ENCODE results near the gene TUT7. TPM values are rescaled to one million over a fixed set of nuclear protein-coding genes. Genes with fewer than 3 reads are reported as not detected.

TUT7 gene
- total and polyA plus RNA-seq, 4 donors, result 15.5 to 47.7 (median 26.2) TPM

- H3K27me3 ChIP-seq (ENCODE audit: control insufficient read depth in 3 of 3, insufficient read depth in 3 of 3, low read length in 2 of 3), result no peaks in the 10 kb centered on the region
- DNase-seq (peak in 2 of 3 donors; percentile 41 to 59), ATAC-seq (ENCODE audit: insufficient read depth, low FRiP score) (no peak)
- H3K4me1 ChIP-seq (ENCODE audit: control insufficient read depth in 5 of 5, insufficient read depth in 5 of 5, low read length in 5 of 5), result peaks cover 2 to 33% (median 6%) of the 10 kb centered on the region in 5 donors
- peaks cover 0 to 8% (median 2%) of the 10 kb centered on the region in 4 donors for H3K9me3 ChIP-seq (ENCODE audit: control insufficient read depth in 4 of 4, insufficient read depth in 3 of 4, low read length in 3 of 4)
- no peak overlapping the region for H3K27ac ChIP-seq (ENCODE audit: low read depth in 1 of 2, low read length in 1 of 2)
- peaks cover 0 to 7% (median 2%) of the 10 kb centered on the region in 4 donors for H3K36me3 ChIP-seq (ENCODE audit: control insufficient read depth in 4 of 4, insufficient read depth in 4 of 4, low read length in 4 of 4)
- TF ChIP-seq CTCF (IDR thresholded peaks at IDR 0.05; ENCODE audit: control extremely low read depth, extremely low read depth), result no peak
- WGBS, 2 donors, result 78 to 86% methylated on average over 3 of the region's 3 CpGs
- H3K9ac ChIP-seq (ENCODE audit: insufficient read depth in 1 of 2, low read length in 2 of 2), result no peak overlapping the region
- H3K4me3 ChIP-seq, result no peak overlapping the region
These were observed 97.6 kb downstream of the TUT7 start for GRCh38 chr9:86256653-86257052.

GRCh38 chr9:86253577-86253976 is 100.6 kb downstream of the TUT7 start:
- no peak for ATAC-seq (ENCODE audit: insufficient read depth, low FRiP score)
- no peak for DNase-seq
- no peak overlapping the region for H3K27ac ChIP-seq (ENCODE audit: low read depth in 1 of 2, low read length in 1 of 2)
- no peak for TF ChIP-seq CTCF (IDR thresholded peaks at IDR 0.05; ENCODE audit: control extremely low read depth, extremely low read depth)
- no peak overlapping the region for H3K4me3 ChIP-seq
- 97 to 98% methylated on average over 3 of the region's 3 CpGs for WGBS, 2 donors
- H3K4me1 ChIP-seq (ENCODE audit: control insufficient read depth in 5 of 5, insufficient read depth in 5 of 5, low read length in 5 of 5), result peaks cover 2 to 23% (median 6%) of the 10 kb centered on the region in 5 donors
- H3K9ac ChIP-seq (ENCODE audit: insufficient read depth in 1 of 2, low read length in 2 of 2), result no peak overlapping the region
- H3K27me3 ChIP-seq (ENCODE audit: control insufficient read depth in 3 of 3, insufficient read depth in 3 of 3, low read length in 2 of 3), result no peaks in the 10 kb centered on the region
- peaks cover 0 to 8% (median 2%) of the 10 kb centered on the region in 4 donors for H3K9me3 ChIP-seq (ENCODE audit: control insufficient read depth in 4 of 4, insufficient read depth in 3 of 4, low read length in 3 of 4)
- H3K36me3 ChIP-seq (ENCODE audit: control insufficient read depth in 4 of 4, insufficient read depth in 4 of 4, low read length in 4 of 4), result peaks cover 0 to 4% (median under 1%) of the 10 kb centered on the region in 4 donors

GRCh38 chr9:86252870-86253269 is 101.3 kb downstream of the TUT7 start:
- WGBS, 2 donors, result 94 to 95% methylated on average over 1 of the region's 1 CpG
- no peak overlapping the region for H3K27ac ChIP-seq (ENCODE audit: low read depth in 1 of 2, low read length in 1 of 2)
- peaks cover 0 to 4% (median under 1%) of the 10 kb centered on the region in 4 donors for H3K36me3 ChIP-seq (ENCODE audit: control insufficient read depth in 4 of 4, insufficient read depth in 4 of 4, low read length in 4 of 4)
- no peak for ATAC-seq (ENCODE audit: insufficient read depth, low FRiP score)
- DNase-seq, result no peak
- peaks cover 2 to 22% (median 6%) of the 10 kb centered on the region in 5 donors for H3K4me1 ChIP-seq (ENCODE audit: control insufficient read depth in 5 of 5, insufficient read depth in 5 of 5, low read length in 5 of 5)
- H3K9ac ChIP-seq (ENCODE audit: insufficient read depth in 1 of 2, low read length in 2 of 2), result no peak overlapping the region
- no peaks in the 10 kb centered on the region for H3K27me3 ChIP-seq (ENCODE audit: control insufficient read depth in 3 of 3, insufficient read depth in 3 of 3, low read length in 2 of 3)
- no peak overlapping the region for H3K4me3 ChIP-seq
- H3K9me3 ChIP-seq (ENCODE audit: control insufficient read depth in 4 of 4, insufficient read depth in 3 of 4, low read length in 3 of 4), result peaks cover 0 to 8% (median 2%) of the 10 kb centered on the region in 4 donors
- TF ChIP-seq CTCF (IDR thresholded peaks at IDR 0.05; ENCODE audit: control extremely low read depth, extremely low read depth), result no peak

GRCh38 chr9:86250123-86250522 is 104.1 kb downstream of the TUT7 start:
- no peak overlapping the region for H3K4me3 ChIP-seq
- ATAC-seq (ENCODE audit: insufficient read depth, low FRiP score) (no peak), DNase-seq (no peak)
- H3K27ac ChIP-seq (ENCODE audit: low read depth in 1 of 2, low read length in 1 of 2), result no peak overlapping the region
- TF ChIP-seq CTCF (IDR thresholded peaks at IDR 0.05; ENCODE audit: control extremely low read depth, extremely low read depth), result no peak
- H3K27me3 ChIP-seq (ENCODE audit: control insufficient read depth in 3 of 3, insufficient read depth in 3 of 3, low read length in 2 of 3), result no peaks in the 10 kb centered on the region
- no peaks in the 10 kb centered on the region for H3K36me3 ChIP-seq (ENCODE audit: control insufficient read depth in 4 of 4, insufficient read depth in 4 of 4, low read length in 4 of 4)
- peaks cover 0 to 8% (median 2%) of the 10 kb centered on the region in 4 donors for H3K9me3 ChIP-seq (ENCODE audit: control insufficient read depth in 4 of 4, insufficient read depth in 3 of 4, low read length in 3 of 4)
- no peaks in the 10 kb centered on the region for H3K4me1 ChIP-seq (ENCODE audit: control insufficient read depth in 5 of 5, insufficient read depth in 5 of 5, low read length in 5 of 5)
- H3K9ac ChIP-seq (ENCODE audit: insufficient read depth in 1 of 2, low read length in 2 of 2), result no peak overlapping the region

All from lung (tissue), 12 donors.